NCI-H2227 treated with DMSO at 0.1 percent for 48 hours (cell line): ENCODE results near the gene CRKL.

ENCODE experiments used
- DNase-seq: peaks from one replicate; lab custom pipeline; 2025; lab: John Stamatoyannopoulos, UW

CRKL gene

DNA sequence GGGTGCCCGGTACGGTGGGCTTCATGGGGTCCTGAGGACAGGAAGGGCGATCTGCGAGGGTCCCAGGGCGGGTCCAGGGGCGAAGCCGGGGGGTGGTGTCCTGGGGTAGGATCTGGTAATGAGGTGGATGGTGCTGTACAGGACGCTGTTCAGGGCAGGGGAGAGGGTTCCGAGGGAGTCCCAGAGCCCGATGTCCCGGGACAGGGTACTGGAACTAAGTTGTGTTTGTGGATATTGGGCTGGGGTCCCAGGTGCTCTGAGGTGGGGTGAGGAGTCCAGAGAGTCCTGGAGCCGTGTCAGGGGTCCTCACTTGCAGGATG, 65.3 kb downstream of the CRKL start:
- no peak for DNase-seq

DNA sequence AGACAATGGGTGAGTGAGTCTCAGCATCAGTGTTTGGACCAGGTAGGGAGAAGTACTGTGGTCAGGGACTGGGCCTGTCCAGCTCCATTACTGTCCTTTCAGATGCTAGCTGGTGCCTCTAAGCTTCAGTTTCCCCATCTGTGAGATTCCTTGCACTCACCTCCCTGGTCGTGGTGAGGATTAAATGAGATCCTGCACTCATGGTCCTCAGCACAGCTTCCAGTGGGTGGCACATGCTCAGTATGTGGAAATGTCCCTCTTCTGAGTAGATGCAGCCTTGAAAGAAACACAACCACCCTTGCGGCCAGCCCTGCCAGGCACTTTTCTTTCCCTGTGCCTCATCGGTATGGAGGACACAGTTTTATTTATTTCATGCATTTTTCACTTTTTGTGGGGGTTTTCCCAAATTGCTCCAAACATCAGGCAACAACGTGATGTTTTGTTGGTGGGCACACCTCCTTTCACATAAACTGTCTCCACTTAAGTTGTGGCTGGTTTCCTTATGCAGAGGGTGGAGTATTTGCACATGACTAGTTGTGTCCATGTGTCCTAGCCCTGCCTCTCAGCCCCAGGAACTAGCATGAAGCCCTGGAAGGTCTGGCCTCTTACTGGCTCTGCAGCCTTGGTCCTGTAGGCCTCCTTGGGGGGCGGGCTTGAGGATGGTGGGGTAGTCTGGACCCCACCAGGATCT, 66.0 kb downstream of the CRKL start:
- DNase-seq, result no peak

GRCh38 chr22:20985720-20986119, 68.5 kb downstream of the CRKL start:
- DNase-seq, result no peak

DNA sequence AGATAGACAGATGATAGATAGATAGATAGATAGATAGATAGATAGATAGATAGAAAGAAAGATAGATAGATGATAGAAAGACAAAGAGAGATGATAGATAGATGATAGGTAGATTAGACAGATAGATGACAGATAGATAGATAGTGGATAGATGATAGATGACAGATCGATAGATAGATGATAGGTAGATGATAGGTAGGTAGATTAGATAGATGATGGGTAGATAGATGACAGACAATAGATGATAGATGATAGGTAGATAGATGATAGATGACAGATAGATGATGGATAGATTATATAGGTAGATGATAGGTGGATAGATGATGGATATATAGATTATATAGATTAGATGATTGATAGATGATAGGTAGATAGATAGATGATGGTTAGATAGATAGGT, 69.2 kb downstream of the CRKL start:
- no peak for DNase-seq

GRCh38 chr22:20987375-20987774, 70.2 kb downstream of the CRKL start:
- no peak for DNase-seq

GRCh38 chr22:20988573-20989322, 71.5 kb downstream of the CRKL start:
- DNase-seq, result no peak

GRCh38 chr22:20989323-20990138, 72.3 kb downstream of the CRKL start:
- DNase-seq, result no peak

DNA sequence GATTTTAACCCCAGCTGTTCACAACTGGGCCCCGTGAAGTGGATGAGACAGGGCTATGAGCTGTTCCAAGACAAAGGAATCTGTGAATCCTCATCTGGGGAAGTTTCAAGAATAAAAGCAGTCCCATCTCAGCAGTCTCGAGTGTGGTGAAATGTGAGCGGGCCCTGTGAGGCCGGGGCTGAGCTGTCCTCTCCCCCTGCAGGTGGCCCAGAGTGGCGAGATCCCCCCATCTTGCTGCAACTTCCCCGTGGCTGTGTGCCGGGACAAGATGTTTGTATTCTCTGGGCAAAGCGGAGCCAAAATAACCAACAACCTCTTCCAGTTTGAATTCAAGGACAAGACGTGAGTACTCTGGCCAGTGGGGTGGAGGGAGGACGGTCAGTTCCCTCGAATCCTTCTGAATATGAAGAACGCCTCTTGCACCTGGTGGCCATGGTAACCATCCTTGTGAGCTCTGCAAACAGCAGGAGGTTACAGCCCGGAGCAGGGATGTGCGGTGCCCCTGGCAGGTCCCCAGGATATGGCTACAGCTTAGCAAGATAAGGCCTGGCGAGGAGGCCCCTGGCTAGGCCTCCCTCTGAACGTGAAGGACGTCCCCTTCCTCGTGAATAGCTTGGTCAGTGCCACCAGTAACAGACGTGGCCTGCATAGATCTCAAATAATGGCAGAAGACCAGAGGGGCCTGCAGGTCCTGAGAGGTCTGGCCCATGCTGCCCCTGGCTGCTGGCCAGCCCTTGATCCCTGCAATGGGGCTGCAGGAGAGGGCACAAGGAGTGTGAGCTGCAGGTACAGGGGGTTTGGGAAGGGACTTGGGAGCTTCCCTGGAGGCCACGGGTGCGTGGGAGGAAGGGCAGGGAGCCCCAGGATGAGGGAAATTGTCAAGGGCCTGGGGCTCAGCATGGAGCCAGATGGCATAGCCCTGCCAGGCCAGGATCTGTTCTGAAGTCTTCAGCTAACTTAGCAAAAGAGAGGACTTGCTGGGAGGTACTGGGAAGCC, 73.3 kb downstream of the CRKL start:
- DNase-seq, result no peak

GRCh38 chr22:20991252-20992055, 74.2 kb downstream of the CRKL start:
- DNase-seq, result no peak

GRCh38 chr22:20992056-20992442, 74.8 kb downstream of the CRKL start:
- DNase-seq, result no peak

- DNase-seq, result no peak
These were observed 75.5 kb downstream of the CRKL start for GRCh38 chr22:20992456-20993303.

DNA sequence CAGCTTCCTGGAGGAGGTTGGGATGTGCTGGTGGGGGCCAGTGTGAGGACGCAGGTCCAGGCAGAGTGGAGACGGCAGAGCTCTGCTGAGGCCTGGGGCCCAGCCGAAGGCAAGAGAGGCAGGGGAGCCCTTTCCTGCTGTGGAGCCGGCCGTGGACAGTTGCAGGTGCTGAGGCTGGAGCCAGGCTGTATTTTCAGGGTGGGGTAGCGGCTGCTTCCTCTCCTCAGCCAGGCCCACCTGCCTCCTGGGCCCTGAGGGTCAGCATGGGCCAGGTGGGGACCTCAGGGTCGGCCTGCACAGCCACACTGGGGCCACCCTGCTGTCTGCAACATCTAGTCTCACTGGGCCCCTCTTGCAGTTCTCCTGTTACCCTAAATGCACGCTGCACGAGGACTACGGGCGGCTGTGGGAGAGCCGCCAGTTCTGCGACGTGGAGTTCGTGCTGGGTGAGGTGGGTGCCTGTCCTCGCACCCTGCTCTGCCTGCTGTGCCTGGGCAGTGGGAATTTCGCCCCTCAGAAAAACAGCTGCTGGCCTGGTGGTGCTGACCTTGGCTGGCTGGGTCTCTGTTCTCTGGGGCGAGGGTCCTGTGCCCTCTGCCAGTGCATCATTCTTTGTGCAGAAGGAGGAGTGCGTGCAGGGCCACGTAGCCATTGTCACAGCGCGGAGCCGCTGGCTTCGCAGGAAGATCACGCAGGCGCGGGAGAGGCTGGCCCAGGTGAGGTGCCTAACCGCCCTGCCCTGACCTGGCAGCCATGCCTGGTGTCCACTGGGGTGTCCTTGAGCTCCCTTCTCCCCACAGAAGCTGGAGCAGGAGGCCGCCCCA, 76.3 kb downstream of the CRKL start:
- no peak for DNase-seq

GRCh38 chr22:20994128-20994901, 77.1 kb downstream of the CRKL start:
- DNase-seq, result no peak

GRCh38 chr22:20994902-20995241, 77.7 kb downstream of the CRKL start:
- DNase-seq, result no peak

GRCh38 chr22:20995329-20996030, 78.3 kb downstream of the CRKL start:
- DNase-seq, result no peak

DNA sequence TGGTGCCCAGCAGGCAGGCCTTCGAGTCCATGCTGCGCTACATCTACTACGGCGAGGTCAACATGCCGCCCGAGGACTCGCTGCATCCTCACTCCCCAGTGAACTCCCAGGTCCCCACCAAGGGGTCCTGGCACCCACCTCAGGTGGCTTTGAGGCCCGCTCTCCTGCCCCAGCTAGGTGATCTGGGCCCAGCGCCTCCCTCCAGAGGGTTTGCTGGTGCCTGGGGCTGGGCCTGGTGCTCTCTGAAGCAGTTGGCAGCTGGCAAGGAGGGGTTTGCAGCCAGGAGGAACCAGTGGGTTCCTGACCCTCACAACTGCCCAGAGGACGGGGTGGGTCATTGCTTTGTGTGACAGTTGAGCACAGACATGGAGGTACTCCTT, 78.8 kb downstream of the CRKL start:
- DNase-seq, result no peak

- DNase-seq, result no peak
These were observed 79.7 kb downstream of the CRKL start for GRCh38 chr22:20996598-20997535.
